PFSK-1 (cell line): Measurements from ENCODE around the gene MAGEB4.

Source experiments
- POLR2AphosphoS5 ChIP-seq: IDR thresholded peaks from 2 replicates; pipeline ENCODE4 v1.6.1; 2012; ENCODE audit warnings: low read depth, mild to moderate bottlenecking, control low read depth, low read length, moderate library complexity
- SIN3A ChIP-seq: IDR thresholded peaks from 2 replicates; pipeline ENCODE4 v1.6.1; 2012; ENCODE audit warnings: mild to moderate bottlenecking, low read length, moderate library complexity, borderline replicate concordance; ENCODE audit not compliant: insufficient read depth
- TAF1 ChIP-seq: IDR thresholded peaks from 2 replicates; pipeline ENCODE4 v1.6.1; 2012; ENCODE audit warnings: low read length, control low read depth, borderline replicate concordance; ENCODE audit not compliant: insufficient read depth

GRCh38 chrX:30270639-30271038 is 28.8 kb downstream of the MAGEB4 start:
- TF ChIP-seq SIN3A: no peak
- no peak for TF ChIP-seq POLR2AphosphoS5
- no peak for TF ChIP-seq TAF1
